Skeletal muscle tissue (tissue), 4 donors: Measurements from ENCODE around the gene USP13. TPM values are rescaled to one million over a fixed set of nuclear protein-coding genes. Genes with fewer than 3 reads are reported as not detected.

Experiments used
- H3K27ac ChIP-seq: one replicate; pipeline ENCODE4 v1.7.0; 2013; ENCODE audit warnings: mild to moderate bottlenecking, low read depth, low read length, inconsistent platforms
- H3K27me3 ChIP-seq, 3 donors: one replicate each; pipeline ENCODE4 v1.7.0; 2013; ENCODE audit warnings: low read length in 3 of 3; ENCODE audit not compliant: control insufficient read depth in 3 of 3, insufficient read depth in 3 of 3
- H3K36me3 ChIP-seq, 3 donors: one replicate each; pipeline ENCODE4 v1.7.0; 2013; ENCODE audit warnings: low read length in 3 of 3; ENCODE audit not compliant: control insufficient read depth in 3 of 3, insufficient read depth in 3 of 3
- H3K4me1 ChIP-seq, 3 donors: one replicate each; pipeline ENCODE4 v1.7.0; 2013; ENCODE audit warnings: low read length in 3 of 3, mild to moderate bottlenecking in 3 of 3; ENCODE audit not compliant: control insufficient read depth in 3 of 3, insufficient read depth in 3 of 3
- H3K4me3 ChIP-seq, 3 donors: one replicate each; pipeline ENCODE4 v1.7.0; 2013; ENCODE audit warnings: low read length in 3 of 3
- H3K9ac ChIP-seq, 3 donors: one replicate each; pipeline ENCODE4 v1.7.0; 2013; ENCODE audit warnings: low read length in 3 of 3, mild to moderate bottlenecking in 3 of 3, moderate library complexity in 2 of 3, low read depth in 1 of 3
- H3K9me3 ChIP-seq, 3 donors: one replicate each; pipeline ENCODE4 v1.7.0; 2013; ENCODE audit warnings: low read length in 3 of 3; ENCODE audit not compliant: control insufficient read depth in 3 of 3
- total RNA-seq: library from RNA; depleted of rRNA; stranded (reverse); fragments of >200 nt; gene quantifications from one replicate; pipeline ENCODE4 v1.2.3, GENCODE V29; 2014
- donor health status: Osteomylitis.

The USP13 gene
- 26.1 TPM for total RNA-seq

- Histone ChIP-seq H3K27ac (peak within 1 kb of the TSS; percentile 95), H3K4me1 (peaks cover 16 to 23% (median 22%) of the 10 kb centered on the region in 3 donors), H3K4me3 (peak within 1 kb of the TSS; percentile 86 to 97 (median 94)), H3K9ac (peak within 1 kb of the TSS; percentile 97 to 98 (median 97)), H3K36me3 (no peaks in the 10 kb centered on the region), H3K9me3 (no peaks in the 10 kb centered on the region), H3K27me3 (no peaks in the 10 kb centered on the region)
These were observed at the start of gene USP13 for GRCh38 chr3:179652447-179653095. Gene USP13 (plus strand): TSS chr3:179653040. CDS start chr3:179653226, 186 bp downstream.

- H3K4me1 ChIP-seq: peaks cover 6 to 19% (median 16%) of the 10 kb centered on the region in 3 donors
- H3K27me3 ChIP-seq: no peaks in the 10 kb centered on the region
- peak overlapping the region in 2 of 3 donors; percentile 95 to 99 for H3K4me3 ChIP-seq
- peak overlapping the region in 1 of 3 donors; percentile 10 for H3K9ac ChIP-seq
- H3K36me3 ChIP-seq: peaks cover 11 to 36% (median 25%) of the 10 kb centered on the region in 3 donors
- H3K27ac ChIP-seq: no peak overlapping the region
- no peaks in the 10 kb centered on the region for H3K9me3 ChIP-seq
These were observed 49.5 kb upstream of the USP13 start for GRCh38 chr3:179603321-179603720.

GRCh38 chr3:179603831-179604230 is 49.0 kb upstream of the USP13 start:
- peaks cover 7 to 31% (median 22%) of the 10 kb centered on the region in 3 donors for H3K36me3 ChIP-seq
- H3K4me3 ChIP-seq: peak overlapping the region; percentile 89 to 99 (median 95)
- H3K27me3 ChIP-seq: no peaks in the 10 kb centered on the region
- H3K4me1 ChIP-seq: peaks cover 6 to 20% (median 16%) of the 10 kb centered on the region in 3 donors
- H3K27ac ChIP-seq: peak overlapping the region; percentile 92
- no peaks in the 10 kb centered on the region for H3K9me3 ChIP-seq
- H3K9ac ChIP-seq: peak overlapping the region; percentile 93 to 97 (median 97)

GRCh38 chr3:179604321-179605078 is 48.3 kb upstream of the USP13 start, which contains the start of the genes MRPL47 and NDUFB5:
Gene MRPL47 (minus strand): TSS chr3:179604638. CDS start chr3:179604624, 14 bp downstream.
Gene NDUFB5 (plus strand): TSS chr3:179604794. CDS start chr3:179604816, 22 bp downstream.
- H3K9me3 ChIP-seq: no peaks in the 10 kb centered on the region
- peaks cover 7 to 24% (median 18%) of the 10 kb centered on the region in 3 donors for H3K36me3 ChIP-seq
- H3K4me3 ChIP-seq: peak within 1 kb of the TSS; percentile 89 to 99 (median 95)
- H3K27me3 ChIP-seq: no peaks in the 10 kb centered on the region
- peaks cover 6 to 26% (median 16%) of the 10 kb centered on the region in 3 donors for H3K4me1 ChIP-seq
- peak within 1 kb of the TSS; percentile 92 for H3K27ac ChIP-seq
- H3K9ac ChIP-seq: peak within 1 kb of the TSS; percentile 93 to 97 (median 97)

GRCh38 chr3:179606534-179607085 is 46.2 kb upstream of the USP13 start:
- no peaks in the 10 kb centered on the region for H3K9me3 ChIP-seq
- no peak overlapping the region for H3K9ac ChIP-seq
- H3K4me1 ChIP-seq: peaks cover 6 to 28% (median 16%) of the 10 kb centered on the region in 3 donors
- no peak overlapping the region for H3K27ac ChIP-seq
- peaks cover 2 to 11% (median 9%) of the 10 kb centered on the region in 3 donors for H3K36me3 ChIP-seq
- H3K27me3 ChIP-seq: no peaks in the 10 kb centered on the region
- H3K4me3 ChIP-seq: no peak overlapping the region

GRCh38 chr3:179608931-179609720 is 43.7 kb upstream of the USP13 start:
- H3K9me3 ChIP-seq: no peaks in the 10 kb centered on the region
- peak overlapping the region in 1 of 3 donors; percentile 7 for H3K9ac ChIP-seq
- no peak overlapping the region for H3K4me3 ChIP-seq
- peaks cover 0 to 23% (median 12%) of the 10 kb centered on the region in 3 donors for H3K4me1 ChIP-seq
- H3K36me3 ChIP-seq: peaks cover 0 to 9% (median 8%) of the 10 kb centered on the region in 3 donors
- no peaks in the 10 kb centered on the region for H3K27me3 ChIP-seq
- H3K27ac ChIP-seq: no peak overlapping the region

- Histone ChIP-seq H3K4me1 (peaks cover 0 to 23% (median 10%) of the 10 kb centered on the region in 3 donors), H3K9me3 (no peaks in the 10 kb centered on the region), H3K4me3 (no peak overlapping the region), H3K36me3 (peaks cover 0 to 9% (median 8%) of the 10 kb centered on the region in 3 donors), H3K9ac (no peak overlapping the region), H3K27me3 (no peaks in the 10 kb centered on the region), H3K27ac (no peak overlapping the region)
These were observed 42.8 kb upstream of the USP13 start for GRCh38 chr3:179610066-179610465.

- H3K27ac ChIP-seq: no peak overlapping the region
- no peaks in the 10 kb centered on the region for H3K27me3 ChIP-seq
- peaks cover 0 to 8% (median 0%) of the 10 kb centered on the region in 3 donors for H3K4me1 ChIP-seq
- no peak overlapping the region for H3K4me3 ChIP-seq
- H3K9ac ChIP-seq: no peak overlapping the region
- peaks cover 4 to 32% (median 16%) of the 10 kb centered on the region in 3 donors for H3K36me3 ChIP-seq
- no peaks in the 10 kb centered on the region for H3K9me3 ChIP-seq
These were observed 39.0 kb upstream of the USP13 start for GRCh38 chr3:179613807-179614206.

- Histone ChIP-seq H3K4me3 (no peak overlapping the region), H3K27me3 (no peaks in the 10 kb centered on the region), H3K9me3 (no peaks in the 10 kb centered on the region), H3K9ac (no peak overlapping the region), H3K27ac (no peak overlapping the region), H3K36me3 (peaks cover 6 to 33% (median 18%) of the 10 kb centered on the region in 3 donors), H3K4me1 (no peaks in the 10 kb centered on the region)
These were observed 37.2 kb upstream of the USP13 start for GRCh38 chr3:179615458-179616173.
